Forelimb muscle (tissue), 1 donor: ENCODE results near the gene LHFPL2. TPM values are rescaled to one million over a fixed set of nuclear protein-coding genes. Genes with fewer than 3 reads are reported as not detected.
A peak's percentile ranks its signal among the peaks of the same experiment; 100 is the strongest.

Experiments
- DNase-seq: peaks from one replicate; pipeline ENCODE4 v3.0.0-alpha.2; 2013; ENCODE audit warnings: low read depth
- polyA plus RNA-seq: library from polyadenylated mRNA; unstranded; fragments of 120-200 nt; gene quantifications from one replicate; pipeline ENCODE4 v1.2.1, GENCODE V29; 2013; ENCODE audit not compliant: insufficient read length

LHFPL2 gene
- polyA plus RNA-seq, 1 donor = 48.3 TPM

GRCh38 chr5:78504704-78505677, 143.6 kb downstream of the LHFPL2 start:
- DNase-seq = peak; percentile 93

- DNase-seq = no peak
These were observed 144.5 kb downstream of the LHFPL2 start for GRCh38 chr5:78503958-78504653.

GRCh38 chr5:78501411-78502352, 146.9 kb downstream of the LHFPL2 start:
- no peak for DNase-seq

GRCh38 chr5:78500871-78501270, 147.7 kb downstream of the LHFPL2 start:
- DNase-seq = no peak

GRCh38 chr5:78500028-78500427, 148.5 kb downstream of the LHFPL2 start:
- no peak for DNase-seq

GRCh38 chr5:78499485-78499884, 149.1 kb downstream of the LHFPL2 start:
- no peak for DNase-seq

GRCh38 chr5:78497573-78498533, 150.7 kb downstream of the LHFPL2 start:
- DNase-seq = no peak

- no peak for DNase-seq
These were observed 152.2 kb downstream of the LHFPL2 start for GRCh38 chr5:78496373-78496772.

- DNase-seq = no peak
These were observed 152.8 kb downstream of the LHFPL2 start for GRCh38 chr5:78495800-78496199.

GRCh38 chr5:78492650-78493049, 155.9 kb downstream of the LHFPL2 start:
- no peak for DNase-seq

GRCh38 chr5:78492224-78492623, 156.3 kb downstream of the LHFPL2 start:
- no peak for DNase-seq

- no peak for DNase-seq
These were observed 157.7 kb downstream of the LHFPL2 start for GRCh38 chr5:78490709-78491485.

- no peak for DNase-seq
These were observed 160.7 kb downstream of the LHFPL2 start for GRCh38 chr5:78487846-78488245.

- DNase-seq = no peak
These were observed 162.4 kb downstream of the LHFPL2 start for GRCh38 chr5:78486218-78486617.

- DNase-seq = no peak
These were observed 164.6 kb downstream of the LHFPL2 start for GRCh38 chr5:78483809-78484521.

- DNase-seq = no peak
These were observed 165.6 kb downstream of the LHFPL2 start for GRCh38 chr5:78482948-78483347.

- no peak for DNase-seq
These were observed 171.8 kb downstream of the LHFPL2 start for GRCh38 chr5:78476795-78477194.

GRCh38 chr5:78475370-78475769, 173.2 kb downstream of the LHFPL2 start:
- no peak for DNase-seq

- DNase-seq = no peak
These were observed 174.8 kb downstream of the LHFPL2 start for GRCh38 chr5:78473751-78474150.
